HEK293 (cell line): ENCODE results near the gene TRPM8.

ENCODE experiments used
- CTCF ChIA-PET: fragments of 350-600 bp; formaldehyde crosslinking; extraction: SDS; loops from one replicate; lab custom pipeline; 2021; ENCODE audit warnings: antibody characterized with exemption; lab: Yijun Ruan, JAX
- POLR2A ChIA-PET: fragments of 300-600 bp; formaldehyde crosslinking; extraction: SDS; loops from one replicate; lab custom pipeline; 2020; ENCODE audit warnings: antibody characterized with exemption, inconsistent platforms; lab: Yijun Ruan, JAX
- H3K27ac ChIP-seq: fragments of 200-500 bp; sonication (Bioruptor generic); 2 replicates; pipeline ENCODE4 v1.5.1; 2014; ENCODE audit warnings: low read depth, low read length, control low read depth, inconsistent platforms; ENCODE audit errors: extremely low read depth
- H3K36me3 ChIP-seq, 2 experiments: fragments of 200-500 bp in 1 of 2; sonication (Bioruptor generic) in 1 of 2; 1 replicate in 1 of 2; 2 replicates in 1 of 2; pipeline ENCODE4 v1.5.1; 2014 to 2017; ENCODE audit warnings: inconsistent platforms in 2 of 2, low read length in 2 of 2; ENCODE audit not compliant: control insufficient read depth in 2 of 2, insufficient read depth in 1 of 2
- H3K4me1 ChIP-seq: fragments of 200-500 bp; sonication (Bioruptor generic); 2 replicates; pipeline ENCODE4 v1.5.1; 2014; ENCODE audit warnings: mild to moderate bottlenecking, low read length, inconsistent platforms; ENCODE audit not compliant: control insufficient read depth, insufficient read depth
- H3K4me3 ChIP-seq: 2 replicates; pipeline ENCODE4 v1.5.1; 2011; ENCODE audit warnings: low read depth, mild to moderate bottlenecking, control low read depth, low read length, moderate library complexity
- H3K9me3 ChIP-seq: fragments of 200-500 bp; sonication (Bioruptor generic); 2 replicates; pipeline ENCODE4 v1.5.1; 2014; ENCODE audit warnings: low read depth, low read length, inconsistent platforms; ENCODE audit not compliant: control insufficient read depth, insufficient read depth
- CTCF ChIP-seq: fragments of 450-650 bp; formaldehyde crosslinking; IDR thresholded peaks from 2 replicates; pipeline ENCODE4 v1.5.1; 2016; ENCODE audit warnings: missing biosample characterization, missing genetic modification characterization
- EGR2 ChIP-seq: fragments of 450-650 bp; formaldehyde crosslinking; IDR thresholded peaks from 2 replicates; pipeline ENCODE4 v1.5.1; 2016; ENCODE audit warnings: low read depth, missing biosample characterization, missing genetic modification characterization
- GLI2 ChIP-seq: fragments of 450-650 bp; formaldehyde crosslinking; IDR thresholded peaks from 2 replicates; pipeline ENCODE4; 2017; ENCODE audit warnings: missing biosample characterization, missing genetic modification characterization, low read depth, borderline replicate concordance
- GLIS2 ChIP-seq: fragments of 450-650 bp; formaldehyde crosslinking; IDR thresholded peaks from 2 replicates; pipeline ENCODE4 v1.5.1; 2016; ENCODE audit warnings: missing biosample characterization, missing genetic modification characterization
- HOXC10 ChIP-seq: sonication (generic); formaldehyde crosslinking; IDR thresholded peaks from 2 replicates; pipeline ENCODE4 v1.8.1; 2023; ENCODE audit warnings: mild to moderate bottlenecking, missing genetic modification reagents
- HOXD13 ChIP-seq: sonication (generic); formaldehyde crosslinking; IDR thresholded peaks from 2 replicates; pipeline ENCODE4 v1.8.0; 2022; ENCODE audit warnings: missing genetic modification reagents, borderline replicate concordance
- KLF8 ChIP-seq: fragments of 450-650 bp; formaldehyde crosslinking; IDR thresholded peaks from 2 replicates; pipeline ENCODE4 v1.5.1; 2016; ENCODE audit warnings: missing biosample characterization, missing genetic modification characterization
- MYNN ChIP-seq: fragments of 450-650 bp; formaldehyde crosslinking; IDR thresholded peaks from 2 replicates; pipeline ENCODE4 v1.5.1; 2016; ENCODE audit warnings: missing biosample characterization, missing genetic modification characterization, borderline replicate concordance
- OSR2 ChIP-seq: fragments of 450-650 bp; formaldehyde crosslinking; IDR thresholded peaks from 2 replicates; pipeline ENCODE4 v1.5.1; 2016; ENCODE audit warnings: missing biosample characterization, missing genetic modification characterization
- PATZ1 ChIP-seq: fragments of 450-650 bp; formaldehyde crosslinking; IDR thresholded peaks from 2 replicates; pipeline ENCODE4 v1.5.1; 2016; ENCODE audit warnings: missing biosample characterization, missing genetic modification characterization
- PBX3 ChIP-seq: sonication (generic); formaldehyde crosslinking; IDR thresholded peaks from 2 replicates; pipeline ENCODE4 v1.8.1; 2022; ENCODE audit warnings: mild to moderate bottlenecking, moderate library complexity, missing genetic modification reagents
- PRDM1 ChIP-seq: fragments of 450-650 bp; formaldehyde crosslinking; IDR thresholded peaks from 2 replicates; pipeline ENCODE4; 2016; ENCODE audit warnings: missing biosample characterization, missing genetic modification characterization
- ZBTB49 ChIP-seq: fragments of 450-650 bp; formaldehyde crosslinking; IDR thresholded peaks from 2 replicates; pipeline ENCODE4 v1.5.1; 2016; ENCODE audit warnings: missing biosample characterization, missing genetic modification characterization, low read depth
- ZFHX2 ChIP-seq: fragments of 450-650 bp; formaldehyde crosslinking; conservative IDR thresholded peaks from 2 replicates; pipeline ENCODE4 v1.5.1; 2016; ENCODE audit warnings: missing biosample characterization, missing genetic modification characterization
- ZFP37 ChIP-seq: fragments of 450-650 bp; formaldehyde crosslinking; IDR thresholded peaks from 2 replicates; pipeline ENCODE4 v1.5.1; 2016; ENCODE audit warnings: missing biosample characterization, missing genetic modification characterization
- ZIC2 ChIP-seq: fragments of 450-650 bp; formaldehyde crosslinking; IDR thresholded peaks from 2 replicates; pipeline ENCODE4 v1.5.1; 2016; ENCODE audit warnings: missing biosample characterization, missing genetic modification characterization
- ZNF112 ChIP-seq: fragments of 450-650 bp; formaldehyde crosslinking; IDR thresholded peaks from 2 replicates; pipeline ENCODE4 v1.5.0; 2017; ENCODE audit warnings: missing biosample characterization, missing genetic modification characterization
- ZNF146 ChIP-seq: fragments of 450-650 bp; formaldehyde crosslinking; IDR thresholded peaks from 2 replicates; pipeline ENCODE4 v1.5.1; 2016; ENCODE audit warnings: missing biosample characterization, missing genetic modification characterization
- ZNF23 ChIP-seq: fragments of 450-650 bp; formaldehyde crosslinking; IDR thresholded peaks from 2 replicates; pipeline ENCODE4 v1.5.1; 2016; ENCODE audit warnings: missing biosample characterization, missing genetic modification characterization, borderline replicate concordance
- ZNF274 ChIP-seq, 2 experiments: fragments of 200-500 bp in 1 of 2; fragments of 450-650 bp in 1 of 2; sonication (Bioruptor generic) in 1 of 2; formaldehyde crosslinking in 1 of 2; IDR thresholded peaks; 2 replicates each; pipeline versions ENCODE4 v1.5.1 to v1.6.1; 2014 to 2016; ENCODE audit warnings: borderline replicate concordance in 1 of 2, inconsistent platforms in 1 of 2, low read length in 1 of 2, missing biosample characterization in 1 of 2, missing genetic modification characterization in 1 of 2
- ZNF354C ChIP-seq: fragments of 450-650 bp; formaldehyde crosslinking; IDR thresholded peaks from 2 replicates; pipeline ENCODE4 v1.5.1; 2016; ENCODE audit warnings: missing biosample characterization, missing genetic modification characterization, low read depth, borderline replicate concordance
- ZNF366 ChIP-seq: fragments of 450-650 bp; formaldehyde crosslinking; conservative IDR thresholded peaks from 2 replicates; pipeline ENCODE4 v1.5.1; 2016; ENCODE audit warnings: missing biosample characterization, missing genetic modification characterization
- ZNF433 ChIP-seq: fragments of 450-650 bp; formaldehyde crosslinking; IDR thresholded peaks from 2 replicates; pipeline ENCODE4 v1.5.1; 2016; ENCODE audit warnings: missing biosample characterization, missing genetic modification characterization, low read depth
- ZNF558 ChIP-seq: fragments of 450-650 bp; formaldehyde crosslinking; IDR thresholded peaks from 2 replicates; pipeline ENCODE4 v1.5.1; 2016; ENCODE audit warnings: missing biosample characterization, missing genetic modification characterization
- ZNF560 ChIP-seq: fragments of 450-650 bp; formaldehyde crosslinking; IDR thresholded peaks from 2 replicates; pipeline ENCODE4 v1.5.1; 2017; ENCODE audit warnings: missing biosample characterization, missing genetic modification characterization, borderline replicate concordance
- ZNF571 ChIP-seq: fragments of 450-650 bp; formaldehyde crosslinking; IDR thresholded peaks from 2 replicates; pipeline ENCODE4 v1.5.0; 2017; ENCODE audit warnings: missing biosample characterization, missing genetic modification characterization
- ZNF600 ChIP-seq: fragments of 450-650 bp; formaldehyde crosslinking; IDR thresholded peaks from 2 replicates; pipeline ENCODE4 v1.5.1; 2016; ENCODE audit warnings: missing biosample characterization, missing genetic modification characterization
- ZNF660 ChIP-seq: fragments of 450-650 bp; IDR thresholded peaks from 2 replicates; pipeline ENCODE4 v1.5.1; 2018; ENCODE audit warnings: missing biosample characterization, mild to moderate bottlenecking, missing genetic modification characterization
- ZNF776 ChIP-seq: fragments of 450-650 bp; formaldehyde crosslinking; IDR thresholded peaks from 2 replicates; pipeline ENCODE4 v1.5.0; 2017; ENCODE audit warnings: missing biosample characterization, missing genetic modification characterization, borderline replicate concordance
- ZNF785 ChIP-seq: fragments of 450-650 bp; formaldehyde crosslinking; IDR thresholded peaks from 2 replicates; pipeline ENCODE4 v1.5.1; 2016; ENCODE audit warnings: missing biosample characterization, missing genetic modification characterization

TRPM8 gene

GRCh38 chr2:233973786-233974185, 56.6 kb downstream of the TRPM8 start:
- Histone ChIP-seq H3K36me3 (no peaks in the 10 kb centered on the region), H3K27ac (no peak overlapping the region), H3K4me3 (no peak overlapping the region), H3K9me3 (no peaks in the 10 kb centered on the region), H3K4me1 (no peaks in the 10 kb centered on the region)
- POLR2A ChIA-PET, result no interaction called here
- CTCF ChIA-PET, result interaction anchor here (1.2 kb wide), 1 partner anchor 141 kb away, joined by 3 read pairs; no protein-coding TSS in a partner anchor
- TF ChIP-seq ZNF274 (IDR thresholded peaks at IDR 0.05; ENCODE audit: low read length), result no peak
- no peak for TF ChIP-seq ZNF274 (tag by site-specific recombination; IDR thresholded peaks at IDR 0.05; ENCODE audit: borderline replicate concordance)
- TF ChIP-seq OSR2 (tag by site-specific recombination), result no peak
- no peak for TF ChIP-seq ZNF571 (tag by site-specific recombination)
- no peak for TF ChIP-seq ZNF354C
- no peak for TF ChIP-seq ZBTB49 (tag by site-specific recombination)
- no peak for TF ChIP-seq ZNF366 (tag by site-specific recombination)
- no peak for TF ChIP-seq ZFP37 (tag by site-specific recombination)
- no peak for TF ChIP-seq HOXD13 (CRISPR knock-in tag)
- no peak for TF ChIP-seq ZNF776 (tag by site-specific recombination)
- no peak for TF ChIP-seq PBX3
- no peak for TF ChIP-seq HOXC10
- no peak for TF ChIP-seq ZNF785 (tag by site-specific recombination)
- TF ChIP-seq GLI2, result no peak
- TF ChIP-seq ZNF146 (tag by site-specific recombination), result no peak
- TF ChIP-seq PATZ1 (tag by site-specific recombination), result no peak
- TF ChIP-seq ZNF112 (tag by site-specific recombination), result no peak
- no peak for TF ChIP-seq ZNF433 (tag by site-specific recombination)
- TF ChIP-seq ZNF23, result no peak
- no peak for TF ChIP-seq KLF8 (tag by site-specific recombination)

- CTCF ChIA-PET, result interaction anchor here (0.7 to 2.2 kb wide), 4 partner anchors 142 to 1133 kb away, joined by 3 to 9 read pairs (median 4); no protein-coding TSS in a partner anchor
- H3K27ac ChIP-seq, result no peak overlapping the region
- H3K4me1 ChIP-seq, result no peaks in the 10 kb centered on the region
- peak; percentile 33; the same call in 1 of the 2 replicates for TF ChIP-seq ZNF558 (tag by site-specific recombination)
- TF ChIP-seq MYNN (tag by site-specific recombination), result no peak
- peak; percentile 77 for TF ChIP-seq GLIS2 (tag by site-specific recombination)
- peak; percentile 38; the same call in 1 of the 2 replicates for TF ChIP-seq EGR2
- peak; percentile 74; the same call in 1 of the 2 replicates for TF ChIP-seq ZFP37 (tag by site-specific recombination)
- TF ChIP-seq ZFHX2 (tag by site-specific recombination), result peak; percentile 48
- peak; percentile 60; the same call in 1 of the 2 replicates for TF ChIP-seq PRDM1 (tag by site-specific recombination)
- peak; percentile 89 for TF ChIP-seq ZIC2 (tag by site-specific recombination)
- peak; percentile 71 for TF ChIP-seq ZNF600 (tag by site-specific recombination)
- no peak for TF ChIP-seq CTCF (tag by site-specific recombination)
- TF ChIP-seq ZNF560 (tag by site-specific recombination), result no peak
- TF ChIP-seq ZNF660 (tag by site-specific recombination), result peak; percentile 62; the same call in 1 of the 2 replicates
Measured at GRCh38 chr2:233974530-233975071, 57.4 kb downstream of the TRPM8 start.

More at GRCh38 chr2:233974530-233975071, 57.4 kb downstream of the TRPM8 start:
- POLR2A ChIA-PET, result interaction anchor here (0.6 kb wide), 1 partner anchor 522 kb away, joined by 3 read pairs; the partner anchor contains the start of gene ARL4C
- H3K4me3 ChIP-seq, result no peak overlapping the region
- no peaks in the 10 kb centered on the region for H3K36me3 ChIP-seq
- H3K9me3 ChIP-seq, result no peaks in the 10 kb centered on the region
